ENCODE data around the gene VMP1.
A peak's percentile ranks its signal among the peaks of the same experiment; 100 is the strongest.
"Not testable (repeated sequence)": the region's sequence is repeated elsewhere in the genome, so short reads cannot be mapped to it uniquely, and the experiment has no call there.

Gene VMP1

DNA sequence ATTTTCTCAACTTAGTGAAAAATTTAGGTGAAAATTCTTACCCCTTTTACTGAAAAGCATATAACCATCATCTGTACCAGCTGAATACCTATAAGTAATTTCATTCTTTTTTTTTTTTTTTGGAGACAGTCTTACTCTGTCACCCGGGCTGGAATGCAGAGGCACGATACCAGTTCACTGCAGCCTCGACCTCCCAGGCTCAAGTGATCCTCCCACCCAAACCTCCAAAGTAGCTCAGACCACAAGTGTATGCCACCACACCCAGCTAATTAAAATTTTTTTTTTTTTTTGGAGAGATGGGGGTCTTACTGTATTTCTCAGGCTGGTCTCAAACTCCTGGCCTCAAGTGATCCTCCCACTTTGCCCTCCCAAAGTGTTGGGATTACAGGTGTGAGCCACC is 151.5 kb downstream of the VMP1 start:
- TF ChIP-seq MYC (IDR thresholded peaks at IDR 0.05; ENCODE audit: low read depth, low read length) = no peak
- TF ChIP-seq, protein P1, sequence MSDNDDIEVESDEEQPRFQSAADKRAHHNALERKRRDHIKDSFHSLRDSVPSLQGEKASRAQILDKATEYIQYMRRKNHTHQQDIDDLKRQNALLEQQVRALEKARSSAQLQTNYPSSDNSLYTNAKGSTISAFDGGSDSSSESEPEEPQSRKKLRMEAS (IDR thresholded peaks at IDR 0.05; ENCODE audit: low read depth, low read length) = no peak
- TF ChIP-seq, protein P2, sequence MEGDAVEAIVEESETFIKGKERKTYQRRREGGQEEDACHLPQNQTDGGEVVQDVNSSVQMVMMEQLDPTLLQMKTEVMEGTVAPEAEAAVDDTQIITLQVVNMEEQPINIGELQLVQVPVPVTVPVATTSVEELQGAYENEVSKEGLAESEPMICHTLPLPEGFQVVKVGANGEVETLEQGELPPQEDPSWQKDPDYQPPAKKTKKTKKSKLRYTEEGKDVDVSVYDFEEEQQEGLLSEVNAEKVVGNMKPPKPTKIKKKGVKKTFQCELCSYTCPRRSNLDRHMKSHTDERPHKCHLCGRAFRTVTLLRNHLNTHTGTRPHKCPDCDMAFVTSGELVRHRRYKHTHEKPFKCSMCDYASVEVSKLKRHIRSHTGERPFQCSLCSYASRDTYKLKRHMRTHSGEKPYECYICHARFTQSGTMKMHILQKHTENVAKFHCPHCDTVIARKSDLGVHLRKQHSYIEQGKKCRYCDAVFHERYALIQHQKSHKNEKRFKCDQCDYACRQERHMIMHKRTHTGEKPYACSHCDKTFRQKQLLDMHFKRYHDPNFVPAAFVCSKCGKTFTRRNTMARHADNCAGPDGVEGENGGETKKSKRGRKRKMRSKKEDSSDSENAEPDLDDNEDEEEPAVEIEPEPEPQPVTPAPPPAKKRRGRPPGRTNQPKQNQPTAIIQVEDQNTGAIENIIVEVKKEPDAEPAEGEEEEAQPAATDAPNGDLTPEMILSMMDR (IDR thresholded peaks at IDR 0.05; ENCODE audit: low read depth, low read length) = no peak
- TF ChIP-seq POLR2A (IDR thresholded peaks at IDR 0.05; ENCODE audit: extremely low read depth, insufficient read length) = no peak
- H3K4me3 ChIP-seq (ENCODE audit: low read depth, low read length) = no peak overlapping the region
- DNase-seq (ENCODE audit: low read depth) = no peak

DNA sequence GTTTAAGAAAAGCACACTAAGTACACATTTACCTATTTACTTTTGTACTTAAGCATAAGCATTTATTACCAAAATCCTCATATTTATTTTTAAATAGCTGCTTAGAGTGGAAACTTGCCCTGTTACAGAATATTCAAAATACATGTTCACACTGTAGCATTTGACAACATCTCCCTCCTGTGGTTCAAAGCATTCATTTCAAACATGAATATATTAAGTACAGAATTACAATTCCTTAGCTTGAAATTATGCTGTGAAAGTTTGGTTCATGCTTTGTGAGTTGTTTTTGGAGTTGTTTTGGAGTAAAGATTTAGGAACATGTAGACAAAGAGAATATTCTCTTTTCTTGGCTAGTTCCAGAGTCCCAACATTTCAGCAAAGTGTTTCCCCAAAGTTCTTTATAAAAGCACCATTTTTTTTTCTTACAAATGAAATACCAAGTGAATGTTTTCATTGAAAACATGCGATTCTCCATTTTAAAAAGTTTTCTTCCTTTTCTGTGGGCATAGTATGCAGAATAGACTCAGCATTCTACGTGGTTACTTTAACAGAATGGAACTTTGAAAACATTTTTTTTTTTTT is 152.1 kb downstream of the VMP1 start:
- peak; percentile 64 for DNase-seq (ENCODE audit: low read depth)
- H3K4me3 ChIP-seq (ENCODE audit: low read depth, low read length) = no peak overlapping the region
- no peak for TF ChIP-seq MYC (IDR thresholded peaks at IDR 0.05; ENCODE audit: low read depth, low read length)
- TF ChIP-seq, protein P2 (IDR thresholded peaks at IDR 0.05; ENCODE audit: low read depth, low read length) = peak; percentile 17

DNA sequence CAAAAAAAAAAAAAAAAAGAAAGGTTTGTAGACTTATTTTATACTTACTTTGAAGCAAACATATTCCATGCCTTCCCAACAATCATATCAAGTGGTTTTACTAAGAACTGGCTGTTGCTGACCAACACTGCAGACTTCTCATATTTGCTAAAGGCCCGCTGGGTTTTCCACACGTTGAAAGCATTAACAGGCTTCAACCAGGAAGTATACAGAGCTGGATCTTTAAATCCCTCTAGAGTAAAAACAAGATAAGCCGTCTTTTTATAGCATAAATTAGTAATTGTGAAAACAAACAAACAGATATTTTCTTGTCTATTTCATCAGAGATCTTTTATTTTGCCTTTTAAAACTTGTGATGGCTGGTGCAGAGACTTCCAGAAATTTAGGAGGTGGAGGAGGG is 156.2 kb downstream of the VMP1 start:
- no peak overlapping the region for H3K4me3 ChIP-seq (ENCODE audit: low read depth, low read length)
- TF ChIP-seq, protein P1 (IDR thresholded peaks at IDR 0.05; ENCODE audit: low read depth, low read length) = no peak
- TF ChIP-seq, protein P2 (IDR thresholded peaks at IDR 0.05; ENCODE audit: low read depth, low read length) = no peak
- no peak for TF ChIP-seq POLR2A (IDR thresholded peaks at IDR 0.05; ENCODE audit: extremely low read depth, insufficient read length)
- DNase-seq (ENCODE audit: low read depth) = no peak

DNA sequence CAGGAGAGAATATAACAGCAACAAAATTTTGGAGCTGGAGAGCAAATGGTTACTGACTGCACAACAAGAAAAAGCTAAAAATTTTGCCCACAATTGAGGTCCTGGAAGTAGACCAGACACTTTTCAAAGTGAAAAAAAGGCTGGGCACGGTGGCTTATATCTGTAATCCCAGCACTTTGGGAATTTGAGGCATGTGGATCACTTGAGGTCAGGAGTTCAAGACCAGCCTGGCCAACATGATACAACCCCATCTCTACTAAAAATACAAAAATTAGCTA is 162.4 kb downstream of the VMP1 start:
- TF ChIP-seq, protein P1 (IDR thresholded peaks at IDR 0.05; ENCODE audit: low read depth, low read length) = no peak
- TF ChIP-seq, protein P2 (IDR thresholded peaks at IDR 0.05; ENCODE audit: low read depth, low read length) = no peak
- no peak for TF ChIP-seq MYC (IDR thresholded peaks at IDR 0.05; ENCODE audit: low read depth, low read length)
- no peak for TF ChIP-seq POLR2A (IDR thresholded peaks at IDR 0.05; ENCODE audit: extremely low read depth, insufficient read length)
- no peak for DNase-seq (ENCODE audit: low read depth)
- no peak overlapping the region for H3K4me3 ChIP-seq (ENCODE audit: low read depth, low read length)

DNA sequence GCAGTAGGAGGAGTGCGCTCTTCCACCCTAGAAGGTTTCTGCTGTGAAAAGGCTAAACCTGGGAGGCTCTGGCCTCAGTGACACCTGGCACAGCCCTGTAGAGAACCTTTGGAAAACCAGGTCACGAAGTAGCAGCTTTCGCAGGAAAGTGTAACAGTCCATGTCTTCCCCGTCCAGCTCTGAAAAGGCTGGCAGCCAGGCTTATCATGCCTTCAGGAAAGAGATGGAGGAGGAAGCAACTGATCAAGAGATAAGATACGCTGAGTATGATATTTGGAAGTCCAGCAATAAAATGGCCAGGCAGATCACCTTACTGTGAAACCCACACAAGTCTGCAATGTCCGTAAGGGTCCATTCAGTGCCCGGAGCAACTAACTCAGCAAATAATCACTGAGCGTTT is 163.0 kb downstream of the VMP1 start:
- no peak for TF ChIP-seq POLR2A (IDR thresholded peaks at IDR 0.05; ENCODE audit: extremely low read depth, insufficient read length)
- TF ChIP-seq, protein P1 (IDR thresholded peaks at IDR 0.05; ENCODE audit: low read depth, low read length) = no peak
- no peak overlapping the region for H3K4me3 ChIP-seq (ENCODE audit: low read depth, low read length)

DNA sequence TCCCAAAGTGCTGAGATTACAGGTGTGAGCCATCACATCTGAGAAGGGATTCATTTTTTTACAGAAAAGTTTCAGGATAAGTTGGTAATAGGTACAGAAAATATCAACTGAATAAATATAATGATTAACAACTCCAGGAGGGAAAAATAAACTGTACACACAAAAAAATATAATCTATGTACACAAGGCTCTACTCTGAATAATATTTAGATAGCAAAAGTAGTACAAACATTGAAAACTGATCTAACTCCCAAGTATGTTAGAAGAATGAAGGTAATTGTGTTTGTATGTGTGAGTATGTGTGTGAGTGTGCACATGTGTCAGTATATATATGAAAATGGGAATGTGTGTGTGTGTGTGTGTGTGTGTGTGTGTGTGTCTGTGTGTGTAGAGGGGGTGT is 164.9 kb downstream of the VMP1 start:
- no peak for DNase-seq (ENCODE audit: low read depth)
- no peak for TF ChIP-seq MYC (IDR thresholded peaks at IDR 0.05; ENCODE audit: low read depth, low read length)
- no peak for TF ChIP-seq POLR2A (IDR thresholded peaks at IDR 0.05; ENCODE audit: extremely low read depth, insufficient read length)
- TF ChIP-seq, protein P1 (IDR thresholded peaks at IDR 0.05; ENCODE audit: low read depth, low read length) = no peak
- no peak overlapping the region for H3K4me3 ChIP-seq (ENCODE audit: low read depth, low read length)

More for the DNA sequence above, 163.0 kb downstream of the VMP1 start:
- no peak for DNase-seq (ENCODE audit: low read depth)

DNA sequence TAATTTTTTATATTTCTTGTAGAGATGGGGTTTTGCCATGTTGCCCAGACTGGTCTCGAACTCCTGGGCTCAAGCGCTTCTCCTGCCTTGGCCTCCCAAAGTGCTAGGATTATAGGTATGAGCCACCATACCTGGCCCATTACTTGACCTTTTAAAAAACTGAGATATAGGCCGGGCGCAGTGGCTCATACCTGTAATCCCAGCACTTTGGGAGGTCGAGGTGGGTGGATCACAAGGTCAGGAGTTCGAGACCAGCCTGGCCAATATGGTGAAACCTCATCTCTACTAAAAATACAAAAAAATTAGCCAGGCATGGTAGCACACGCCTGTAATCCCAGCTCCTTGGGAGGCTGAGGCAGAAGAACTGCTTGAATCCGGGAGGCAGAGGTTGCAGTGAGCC is 166.0 kb downstream of the VMP1 start:
- not testable (repeated sequence) for H3K4me3 ChIP-seq (ENCODE audit: low read depth, low read length); DNase-seq (ENCODE audit: low read depth)

Measured in NB4 (cell line).